SU-DHL-6 (cell line): ENCODE results near the gene WSCD1.

Experiments
- EZH2phosphoT487 ChIP-seq: fragments of 200-600 bp; sonication (generic), shearing (Covaris generic); conservative IDR thresholded peaks from 2 replicates; pipeline ENCODE4 v1.6.1; 2018; ENCODE audit warnings: mild to moderate bottlenecking, antibody characterized with exemption, low read length, moderate library complexity, mixed read lengths
- TF ChIP-seq, protein P1 (sequence below): fragments of 200-600 bp; sonication (generic); IDR thresholded peaks from one replicate; pipeline ENCODE4 v1.5.1; 2017; ENCODE audit warnings: antibody characterized with exemption, mild to moderate bottlenecking, low read length, moderate library complexity; ENCODE audit not compliant: insufficient read depth, poor library complexity, severe bottlenecking

- TF ChIP-seq, protein P1, sequence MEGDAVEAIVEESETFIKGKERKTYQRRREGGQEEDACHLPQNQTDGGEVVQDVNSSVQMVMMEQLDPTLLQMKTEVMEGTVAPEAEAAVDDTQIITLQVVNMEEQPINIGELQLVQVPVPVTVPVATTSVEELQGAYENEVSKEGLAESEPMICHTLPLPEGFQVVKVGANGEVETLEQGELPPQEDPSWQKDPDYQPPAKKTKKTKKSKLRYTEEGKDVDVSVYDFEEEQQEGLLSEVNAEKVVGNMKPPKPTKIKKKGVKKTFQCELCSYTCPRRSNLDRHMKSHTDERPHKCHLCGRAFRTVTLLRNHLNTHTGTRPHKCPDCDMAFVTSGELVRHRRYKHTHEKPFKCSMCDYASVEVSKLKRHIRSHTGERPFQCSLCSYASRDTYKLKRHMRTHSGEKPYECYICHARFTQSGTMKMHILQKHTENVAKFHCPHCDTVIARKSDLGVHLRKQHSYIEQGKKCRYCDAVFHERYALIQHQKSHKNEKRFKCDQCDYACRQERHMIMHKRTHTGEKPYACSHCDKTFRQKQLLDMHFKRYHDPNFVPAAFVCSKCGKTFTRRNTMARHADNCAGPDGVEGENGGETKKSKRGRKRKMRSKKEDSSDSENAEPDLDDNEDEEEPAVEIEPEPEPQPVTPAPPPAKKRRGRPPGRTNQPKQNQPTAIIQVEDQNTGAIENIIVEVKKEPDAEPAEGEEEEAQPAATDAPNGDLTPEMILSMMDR: no peak
- no peak for TF ChIP-seq EZH2phosphoT487
Measured at GRCh38 chr17:6126768-6127167, 56.6 kb downstream of the WSCD1 start.
